Esophagus squamous epithelium (tissue), 4 donors: ENCODE results near the gene DNAJA4.

Experiments used
- CTCF ChIP-seq, 6 experiments: fragments of 450-650 bp in 4 of 6; fragments of 200-600 bp in 2 of 6; sonication (generic) in 2 of 6; IDR thresholded peaks; one replicate each; pipeline ENCODE4 v1.5.1; 2016 to 2019; ENCODE audit warnings: antibody characterized with exemption in 6 of 6, mild to moderate bottlenecking in 4 of 6, moderate library complexity in 4 of 6
- POLR2A ChIP-seq, 4 donors: fragments of 450-650 bp; IDR thresholded peaks; one replicate each; pipeline ENCODE4 v1.6.1; 2017; ENCODE audit warnings: antibody characterized with exemption in 4 of 4, mild to moderate bottlenecking in 4 of 4, moderate library complexity in 3 of 4

- TF ChIP-seq CTCF (IDR thresholded peaks at IDR 0.05) = no peak
- no peak for TF ChIP-seq POLR2A (IDR thresholded peaks at IDR 0.05)
These were observed 60.9 kb downstream of the DNAJA4 start for GRCh38 chr15:78325092-78325843.
